LNCAP (cell line): ENCODE data around the gene CUX1.

Experiments used
- TF ChIP-seq, protein P1 (sequence below): fragments of 450-650 bp; IDR thresholded peaks from 2 replicates; pipeline ENCODE4 v1.5.1; 2017; ENCODE audit warnings: mild to moderate bottlenecking

CUX1 gene

DNA sequence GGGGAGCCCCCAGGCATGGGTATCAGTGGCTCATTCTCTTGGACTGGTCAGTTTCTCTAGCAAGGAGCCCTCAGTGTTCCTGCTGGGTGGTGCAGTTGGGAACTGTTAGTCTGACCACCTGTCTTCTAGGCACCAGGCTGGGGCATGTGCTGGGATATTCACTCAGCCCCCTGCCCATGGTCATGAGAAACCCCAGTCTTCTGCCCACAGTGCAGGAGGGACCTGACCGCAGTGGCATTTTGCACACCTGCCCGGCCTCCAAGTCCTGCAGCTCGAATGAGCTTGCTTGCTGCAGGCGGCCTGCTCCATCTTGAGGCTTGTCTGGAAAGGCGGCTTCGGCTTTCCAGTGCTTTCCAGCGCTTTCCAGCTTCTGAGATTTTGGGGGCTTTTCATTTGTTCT lies 36.3 kb downstream of the CUX1 start:
- TF ChIP-seq, protein P1, sequence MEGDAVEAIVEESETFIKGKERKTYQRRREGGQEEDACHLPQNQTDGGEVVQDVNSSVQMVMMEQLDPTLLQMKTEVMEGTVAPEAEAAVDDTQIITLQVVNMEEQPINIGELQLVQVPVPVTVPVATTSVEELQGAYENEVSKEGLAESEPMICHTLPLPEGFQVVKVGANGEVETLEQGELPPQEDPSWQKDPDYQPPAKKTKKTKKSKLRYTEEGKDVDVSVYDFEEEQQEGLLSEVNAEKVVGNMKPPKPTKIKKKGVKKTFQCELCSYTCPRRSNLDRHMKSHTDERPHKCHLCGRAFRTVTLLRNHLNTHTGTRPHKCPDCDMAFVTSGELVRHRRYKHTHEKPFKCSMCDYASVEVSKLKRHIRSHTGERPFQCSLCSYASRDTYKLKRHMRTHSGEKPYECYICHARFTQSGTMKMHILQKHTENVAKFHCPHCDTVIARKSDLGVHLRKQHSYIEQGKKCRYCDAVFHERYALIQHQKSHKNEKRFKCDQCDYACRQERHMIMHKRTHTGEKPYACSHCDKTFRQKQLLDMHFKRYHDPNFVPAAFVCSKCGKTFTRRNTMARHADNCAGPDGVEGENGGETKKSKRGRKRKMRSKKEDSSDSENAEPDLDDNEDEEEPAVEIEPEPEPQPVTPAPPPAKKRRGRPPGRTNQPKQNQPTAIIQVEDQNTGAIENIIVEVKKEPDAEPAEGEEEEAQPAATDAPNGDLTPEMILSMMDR = no peak

DNA sequence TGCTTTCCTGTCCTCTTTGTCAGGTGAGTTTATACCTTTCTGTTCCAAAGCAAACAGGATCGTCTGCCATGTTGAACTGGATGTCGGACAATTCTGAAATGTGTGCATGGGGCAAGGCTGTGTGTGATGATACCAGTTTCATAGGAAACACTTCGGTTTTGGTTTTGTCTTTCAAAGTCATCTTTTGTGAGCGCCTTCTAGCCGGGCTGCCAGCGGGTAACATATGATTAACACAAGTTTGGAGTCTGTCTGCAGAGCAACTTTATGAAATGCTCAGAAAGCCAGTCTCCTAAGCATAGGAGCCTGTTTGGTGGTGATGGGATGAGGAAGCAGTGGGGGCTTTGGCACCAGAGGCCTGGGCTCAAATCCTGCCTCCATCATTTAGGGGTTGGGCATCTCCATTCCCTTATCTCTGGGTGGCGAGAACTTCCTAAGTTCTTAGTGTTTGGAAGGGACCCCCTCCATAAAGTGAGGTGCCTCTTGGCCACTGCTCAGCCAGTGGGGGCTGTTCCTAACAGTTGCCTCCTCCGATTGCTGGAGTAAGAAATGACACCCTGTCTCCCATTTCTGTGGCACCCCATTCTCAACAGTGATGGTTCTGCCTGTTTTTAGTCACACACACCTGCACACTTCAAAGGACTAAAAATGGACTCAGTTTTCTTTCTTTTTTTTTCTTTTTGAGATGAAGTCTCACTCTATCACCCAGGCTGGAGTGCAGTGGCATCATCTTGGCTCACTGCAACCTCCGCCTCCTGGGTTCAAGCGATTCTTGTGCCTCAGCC lies 36.8 kb downstream of the CUX1 start:
- TF ChIP-seq, protein P1 = no peak

DNA sequence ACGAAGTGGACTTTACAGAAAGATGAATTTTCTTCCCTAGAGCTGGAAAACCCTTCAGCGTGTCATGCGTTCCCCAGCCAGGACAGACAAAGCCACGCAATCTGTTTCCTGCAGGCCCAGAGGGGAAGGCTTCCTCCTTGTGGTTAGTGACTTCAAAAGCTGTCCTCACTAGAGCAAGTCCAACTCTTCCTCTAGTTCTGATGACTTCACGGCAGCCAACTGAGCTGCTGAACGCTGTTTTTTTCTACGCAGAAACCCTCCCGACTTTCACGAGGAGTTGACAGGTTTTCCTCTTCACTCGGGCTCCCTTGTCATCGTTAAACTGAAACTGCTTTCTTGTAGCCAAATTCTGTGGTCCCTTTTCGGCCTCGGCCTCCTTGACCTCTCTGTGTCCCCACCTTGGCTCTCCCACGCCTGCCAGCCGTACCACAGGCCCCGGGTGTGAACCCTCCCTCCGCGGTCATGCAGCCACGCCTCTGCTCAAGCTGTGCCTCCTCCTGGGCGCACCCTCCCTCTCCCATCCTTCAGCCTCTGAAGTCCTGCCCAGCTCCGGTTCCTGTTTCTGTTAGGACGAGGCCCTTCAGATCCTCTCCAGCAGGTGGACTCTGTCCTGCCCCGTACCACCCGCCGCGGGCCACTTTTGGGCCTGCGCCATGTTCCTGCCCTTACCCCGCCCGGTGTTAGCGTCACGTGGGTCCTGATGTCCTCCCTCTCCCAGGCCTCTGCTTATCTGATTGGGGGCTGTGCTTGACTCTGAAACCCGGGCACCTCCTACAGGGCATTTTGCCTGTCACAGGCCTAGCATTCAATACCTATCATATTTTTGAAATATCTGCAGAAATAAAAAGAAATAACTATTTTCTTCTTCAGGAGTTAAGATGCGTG lies 39.3 kb downstream of the CUX1 start:
- TF ChIP-seq, protein P1 = peak; percentile 23; the same call in 1 of the 2 replicates

DNA sequence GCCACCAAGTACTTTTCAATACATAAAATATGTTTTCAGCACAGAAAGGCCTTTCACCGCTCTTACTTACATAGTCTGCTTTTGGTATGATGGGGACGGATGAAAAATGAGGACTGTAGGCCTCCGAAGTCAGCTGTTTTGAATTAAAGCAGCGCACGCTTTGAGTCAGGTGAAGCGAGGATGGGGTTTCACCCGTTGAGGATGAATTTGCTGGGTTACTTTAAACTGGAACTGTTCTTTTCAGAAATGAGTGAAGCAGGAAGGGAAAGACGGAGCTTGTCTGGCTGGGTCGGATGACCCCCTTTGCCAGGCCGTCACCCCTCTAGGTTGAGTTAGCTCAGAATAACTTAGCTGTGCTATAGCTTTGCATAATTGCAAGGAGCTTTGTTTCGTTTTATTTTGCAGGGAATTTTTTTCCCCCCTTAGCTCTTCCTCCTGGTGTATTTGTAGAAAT lies 40.0 kb downstream of the CUX1 start:
- TF ChIP-seq, protein P1 = no peak

DNA sequence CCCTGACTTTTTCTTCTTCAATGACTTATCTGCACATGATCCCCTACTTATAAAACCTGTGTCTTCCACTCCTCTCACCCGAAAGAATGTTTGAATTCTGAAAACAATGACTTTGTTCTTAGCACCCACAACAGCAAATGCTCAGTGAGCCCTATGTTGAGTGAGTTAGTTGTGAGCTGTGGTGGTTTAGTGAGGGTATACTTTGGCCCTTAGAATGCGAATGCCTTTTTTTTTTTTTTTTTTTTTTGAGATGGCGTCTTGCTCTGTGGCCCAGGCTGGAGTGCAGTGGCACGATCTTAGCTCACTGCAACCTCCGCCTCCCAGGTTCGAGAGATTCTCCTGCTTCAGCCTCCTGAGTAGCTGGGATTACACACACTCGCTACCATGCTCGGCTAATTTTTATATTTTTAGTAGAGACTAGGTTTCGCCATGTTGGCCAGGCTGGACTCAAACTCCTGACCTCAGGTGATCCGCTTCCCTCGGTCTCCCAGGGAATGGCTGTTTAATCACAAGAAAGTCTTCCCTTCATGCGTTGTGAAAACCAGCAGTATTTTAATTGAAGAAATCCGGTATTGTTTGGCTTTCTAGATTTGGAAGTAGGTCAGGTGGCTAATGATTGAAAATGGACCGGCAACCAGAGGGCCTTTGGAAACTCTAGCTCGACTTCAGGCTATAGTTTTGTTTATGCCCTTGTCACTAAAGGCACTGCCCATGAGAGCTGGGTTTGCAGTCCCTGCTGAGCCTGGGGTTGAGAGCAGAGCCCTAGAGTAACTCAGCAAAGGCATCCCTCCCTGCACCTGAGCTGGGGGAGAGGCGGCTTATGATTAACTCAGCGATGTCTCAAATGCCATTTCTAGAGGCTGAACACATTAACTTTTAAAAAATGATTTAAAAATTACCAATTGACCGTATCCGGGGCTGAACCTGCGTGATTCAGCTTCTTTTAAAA lies 41.3 kb downstream of the CUX1 start:
- TF ChIP-seq, protein P1 = no peak

DNA sequence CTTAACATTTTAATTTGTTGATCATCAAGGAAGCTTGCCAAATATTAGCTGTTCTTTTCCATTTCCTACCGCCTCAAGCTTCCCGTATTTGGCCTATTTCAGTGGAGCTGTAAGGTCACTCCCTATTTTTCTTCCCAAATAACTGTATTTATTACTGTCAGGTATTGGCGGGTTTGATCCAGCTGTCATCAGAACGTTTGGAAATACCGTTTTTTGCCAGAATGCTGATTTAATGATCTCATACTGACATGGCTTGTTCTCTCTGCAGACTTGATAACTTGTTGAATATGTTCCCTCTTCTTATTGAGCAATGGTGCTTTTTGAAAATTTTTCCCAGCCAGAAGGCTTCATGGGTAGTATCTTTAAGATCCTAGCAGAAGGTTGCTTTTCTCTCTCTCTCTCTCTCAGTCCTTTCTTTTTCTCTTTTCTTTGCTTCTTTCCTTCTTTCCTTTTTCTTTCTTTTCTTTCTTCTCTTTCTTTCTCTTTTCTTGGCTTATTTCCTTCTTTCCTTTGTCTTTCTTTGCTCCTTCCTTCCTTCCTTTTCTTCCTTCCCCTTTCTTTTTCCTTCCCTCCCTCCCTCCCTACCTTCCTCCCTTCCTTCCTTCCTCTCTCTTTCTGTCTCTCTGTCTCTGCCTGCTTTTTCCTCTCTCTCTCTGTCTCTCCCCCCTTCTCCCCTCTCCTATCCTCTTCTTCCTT lies 42.1 kb downstream of the CUX1 start:
- TF ChIP-seq, protein P1 = no peak
